ENCODE data around the gene ASMTL. TPM values are rescaled to one million over a fixed set of nuclear protein-coding genes. Genes with fewer than 3 reads are reported as not detected.

Gene ASMTL
- total and polyA plus RNA-seq, 8 donors: 11.2 to 25.9 (median 16.3) TPM

DNA sequence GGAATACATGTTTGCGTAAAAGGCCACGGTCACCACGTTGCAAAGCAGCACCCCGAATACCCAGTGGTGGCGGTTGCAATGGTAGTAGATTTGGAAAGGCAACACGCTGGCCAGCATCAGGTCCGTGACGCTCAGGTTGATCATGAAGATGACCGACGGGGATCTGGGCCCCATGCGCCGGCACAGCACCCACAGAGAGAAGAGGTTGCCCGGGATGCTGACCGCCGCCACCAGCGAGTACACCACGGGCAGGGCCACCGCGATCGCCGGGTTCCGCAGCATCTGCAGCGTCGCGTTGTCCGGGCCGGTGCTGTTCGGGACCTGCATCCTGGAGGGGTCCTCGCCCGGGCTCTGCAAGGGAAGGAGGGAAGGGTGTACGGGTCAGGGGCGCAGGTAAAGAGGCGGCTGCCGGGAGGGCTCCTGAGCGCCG lies 13.5 kb upstream of the ASMTL start:
- TF ChIP-seq, protein P1, sequence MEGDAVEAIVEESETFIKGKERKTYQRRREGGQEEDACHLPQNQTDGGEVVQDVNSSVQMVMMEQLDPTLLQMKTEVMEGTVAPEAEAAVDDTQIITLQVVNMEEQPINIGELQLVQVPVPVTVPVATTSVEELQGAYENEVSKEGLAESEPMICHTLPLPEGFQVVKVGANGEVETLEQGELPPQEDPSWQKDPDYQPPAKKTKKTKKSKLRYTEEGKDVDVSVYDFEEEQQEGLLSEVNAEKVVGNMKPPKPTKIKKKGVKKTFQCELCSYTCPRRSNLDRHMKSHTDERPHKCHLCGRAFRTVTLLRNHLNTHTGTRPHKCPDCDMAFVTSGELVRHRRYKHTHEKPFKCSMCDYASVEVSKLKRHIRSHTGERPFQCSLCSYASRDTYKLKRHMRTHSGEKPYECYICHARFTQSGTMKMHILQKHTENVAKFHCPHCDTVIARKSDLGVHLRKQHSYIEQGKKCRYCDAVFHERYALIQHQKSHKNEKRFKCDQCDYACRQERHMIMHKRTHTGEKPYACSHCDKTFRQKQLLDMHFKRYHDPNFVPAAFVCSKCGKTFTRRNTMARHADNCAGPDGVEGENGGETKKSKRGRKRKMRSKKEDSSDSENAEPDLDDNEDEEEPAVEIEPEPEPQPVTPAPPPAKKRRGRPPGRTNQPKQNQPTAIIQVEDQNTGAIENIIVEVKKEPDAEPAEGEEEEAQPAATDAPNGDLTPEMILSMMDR (IDR thresholded peaks at IDR 0.05): no peak
- H3K27me3 ChIP-seq: peaks cover 0 to 6% (median 0%) of the 10 kb centered on the region in 4 donors
- H3K27ac ChIP-seq: no peak overlapping the region
- DNase-seq (peak in 1 of 6 donors; percentile 10), FAIRE-seq (no peak), ATAC-seq (no peak)
- H3K4me1 ChIP-seq: no peaks in the 10 kb centered on the region
- no peak overlapping the region for H3K4me3 ChIP-seq
- H3K9me3 ChIP-seq: no peaks in the 10 kb centered on the region
- intact Hi-C loops (cut with DNase I): loop anchor here in 1 of 3 donors (10.0 kb wide), 1 partner anchor 109 kb away; no protein-coding TSS in a partner anchor
- WGBS, 2 donors: 27 to 36% methylated on average over 32 to 36 of the region's 36 CpGs
- no peaks in the 10 kb centered on the region for H3K36me3 ChIP-seq

- FAIRE-seq (no peak), ATAC-seq (no peak), DNase-seq (peak in 1 of 6 donors; percentile 10)
- Histone ChIP-seq H3K4me3 (no peak overlapping the region), H3K36me3 (no peaks in the 10 kb centered on the region), H3K4me1 (no peaks in the 10 kb centered on the region), H3K27ac (no peak overlapping the region), H3K27me3 (peaks cover 0 to 6% (median 0%) of the 10 kb centered on the region in 4 donors), H3K9me3 (no peaks in the 10 kb centered on the region)
- 26 to 28% methylated on average over 75 of the region's 75 CpGs for WGBS, 2 donors
- TF ChIP-seq, protein P1 (IDR thresholded peaks at IDR 0.05): no peak
- intact Hi-C loops (cut with DNase I): loop anchor here in 1 of 3 donors (10.0 kb wide), 1 partner anchor 109 kb away; no protein-coding TSS in a partner anchor
These were observed 12.8 kb upstream of the ASMTL start for GRCh38 chrX:1465286-1466231.

DNA sequence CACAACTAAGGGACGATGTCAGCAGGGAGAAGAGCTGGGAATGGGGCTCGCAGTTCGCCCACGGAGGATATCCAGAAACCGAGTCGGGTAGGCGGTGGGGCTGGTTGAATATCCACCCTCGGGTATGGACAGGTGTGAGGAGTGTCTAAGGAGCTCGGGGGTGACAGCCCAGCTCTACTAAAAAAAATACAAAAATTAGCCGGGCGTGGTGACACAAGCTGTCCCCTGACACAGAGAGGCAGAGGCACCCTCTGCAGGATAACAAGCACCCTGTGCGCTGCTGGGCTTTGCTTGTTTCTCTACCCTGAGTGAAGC lies 12.2 kb upstream of the ASMTL start:
- intact Hi-C loops (cut with DNase I): loop anchor here in 1 of 3 donors (10.0 kb wide), 1 partner anchor 110 kb away; no protein-coding TSS in a partner anchor
- 48 to 49% methylated on average over 12 of the region's 12 CpGs for WGBS, 2 donors
- Histone ChIP-seq H3K4me1 (no peaks in the 10 kb centered on the region), H3K9me3 (no peaks in the 10 kb centered on the region), H3K27me3 (peaks cover 0 to 6% (median 0%) of the 10 kb centered on the region in 4 donors), H3K27ac (no peak overlapping the region), H3K4me3 (no peak overlapping the region), H3K36me3 (no peaks in the 10 kb centered on the region)
- FAIRE-seq (no peak), ATAC-seq (no peak), DNase-seq (peak in 1 of 6 donors; percentile 8)
- TF ChIP-seq, protein P1 (IDR thresholded peaks at IDR 0.05): no peak

- Histone ChIP-seq H3K4me1 (no peaks in the 10 kb centered on the region), H3K9me3 (no peaks in the 10 kb centered on the region), H3K27ac (no peak overlapping the region), H3K4me3 (no peak overlapping the region), H3K27me3 (peaks cover 0 to 6% (median 0%) of the 10 kb centered on the region in 4 donors), H3K36me3 (no peaks in the 10 kb centered on the region)
- DNase-seq (peak in 1 of 6 donors; percentile 9), FAIRE-seq (no peak), ATAC-seq (no peak)
- TF ChIP-seq, protein P1 (IDR thresholded peaks at IDR 0.05): no peak
- 45 to 53% methylated on average over 23 to 24 of the region's 24 CpGs for WGBS, 2 donors
- intact Hi-C loops (cut with DNase I): loop anchor here in 1 of 3 donors (10.0 kb wide), 1 partner anchor 110 kb away; no protein-coding TSS in a partner anchor
These were observed 11.6 kb upstream of the ASMTL start for GRCh38 chrX:1464041-1464970.
